Parathyroid adenoma (tissue), 2 donors: Measurements from ENCODE around the gene SGMS1.

Experiments used
- H2AFZ ChIP-seq: fragments of 300-600 bp; sonication (generic); one replicate; pipeline ENCODE4 v1.7.0; 2017; ENCODE audit warnings: antibody characterized with exemption, mild to moderate bottlenecking
- H3K27ac ChIP-seq: fragments of 300-600 bp; sonication (generic); one replicate; pipeline ENCODE4 v1.7.0; 2017
- H3K27me3 ChIP-seq: fragments of 300-600 bp; sonication (generic); one replicate; pipeline ENCODE4 v1.7.0; 2017; ENCODE audit warnings: low read length; ENCODE audit not compliant: control insufficient read depth, insufficient read depth
- H3K36me3 ChIP-seq: fragments of 300-600 bp; sonication (generic); one replicate; pipeline ENCODE4 v1.7.0; 2017; ENCODE audit warnings: low read length; ENCODE audit not compliant: control insufficient read depth, insufficient read depth
- H3K4me1 ChIP-seq: fragments of 300-600 bp; sonication (generic); one replicate; pipeline ENCODE4 v1.7.0; 2017; ENCODE audit warnings: control low read depth
- H3K4me2 ChIP-seq: fragments of 300-600 bp; sonication (generic); one replicate; pipeline ENCODE4 v1.7.0; 2017; ENCODE audit warnings: low read length
- H3K4me3 ChIP-seq: fragments of 300-600 bp; sonication (generic); one replicate; pipeline ENCODE4 v1.7.0; 2017; ENCODE audit warnings: low read depth, low read length
- H3K79me2 ChIP-seq: fragments of 300-600 bp; sonication (generic); one replicate; pipeline ENCODE4 v1.7.0; 2017; ENCODE audit warnings: control low read depth
- H3K9ac ChIP-seq: fragments of 300-600 bp; sonication (generic); one replicate; pipeline ENCODE4 v1.7.0; 2017; ENCODE audit warnings: mild to moderate bottlenecking
- H3K9me3 ChIP-seq: fragments of 300-600 bp; sonication (generic); one replicate; pipeline ENCODE4 v1.7.0; 2017; ENCODE audit warnings: low read length; ENCODE audit not compliant: control insufficient read depth
- TF ChIP-seq, protein P1 (sequence below): fragments of 300-600 bp; sonication (generic); IDR thresholded peaks from one replicate; pipeline ENCODE4 v1.7.0; 2017; ENCODE audit warnings: antibody characterized with exemption, mild to moderate bottlenecking
- donor health status: primary hyperparathyroidism.

SGMS1 gene

DNA sequence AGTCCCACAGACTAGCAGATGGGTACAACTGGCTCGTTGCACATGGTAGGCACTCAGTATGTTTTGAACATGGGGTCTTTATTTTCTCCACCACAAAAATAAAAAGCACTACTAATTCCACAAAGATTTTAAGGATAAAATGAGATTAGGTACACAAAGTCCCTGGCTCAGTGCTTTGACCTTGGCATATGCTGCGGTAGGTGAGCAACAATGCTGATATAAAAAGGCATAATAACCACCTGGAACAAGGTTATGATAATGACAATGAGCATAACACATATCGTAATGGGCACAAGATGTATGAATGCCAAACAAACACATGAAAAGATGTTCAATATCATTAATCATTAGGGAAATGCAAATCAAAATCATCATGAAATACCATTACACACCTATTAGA lies 26.9 kb downstream of the SGMS1 start:
- Histone ChIP-seq H3K4me2 (no peak overlapping the region), H3K27ac (no peak overlapping the region), H3K27me3 (no peaks in the 10 kb centered on the region), H3K9me3 (no peaks in the 10 kb centered on the region), H3K79me2 (peaks cover 82% of the 10 kb centered on the region), H3K36me3 (no peaks in the 10 kb centered on the region), H3K9ac (no peak overlapping the region), H3K4me3 (no peak overlapping the region), H3K4me1 (peaks cover 7% of the 10 kb centered on the region), H2AFZ (no peak overlapping the region)
- TF ChIP-seq, protein P1, sequence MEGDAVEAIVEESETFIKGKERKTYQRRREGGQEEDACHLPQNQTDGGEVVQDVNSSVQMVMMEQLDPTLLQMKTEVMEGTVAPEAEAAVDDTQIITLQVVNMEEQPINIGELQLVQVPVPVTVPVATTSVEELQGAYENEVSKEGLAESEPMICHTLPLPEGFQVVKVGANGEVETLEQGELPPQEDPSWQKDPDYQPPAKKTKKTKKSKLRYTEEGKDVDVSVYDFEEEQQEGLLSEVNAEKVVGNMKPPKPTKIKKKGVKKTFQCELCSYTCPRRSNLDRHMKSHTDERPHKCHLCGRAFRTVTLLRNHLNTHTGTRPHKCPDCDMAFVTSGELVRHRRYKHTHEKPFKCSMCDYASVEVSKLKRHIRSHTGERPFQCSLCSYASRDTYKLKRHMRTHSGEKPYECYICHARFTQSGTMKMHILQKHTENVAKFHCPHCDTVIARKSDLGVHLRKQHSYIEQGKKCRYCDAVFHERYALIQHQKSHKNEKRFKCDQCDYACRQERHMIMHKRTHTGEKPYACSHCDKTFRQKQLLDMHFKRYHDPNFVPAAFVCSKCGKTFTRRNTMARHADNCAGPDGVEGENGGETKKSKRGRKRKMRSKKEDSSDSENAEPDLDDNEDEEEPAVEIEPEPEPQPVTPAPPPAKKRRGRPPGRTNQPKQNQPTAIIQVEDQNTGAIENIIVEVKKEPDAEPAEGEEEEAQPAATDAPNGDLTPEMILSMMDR, result no peak

DNA sequence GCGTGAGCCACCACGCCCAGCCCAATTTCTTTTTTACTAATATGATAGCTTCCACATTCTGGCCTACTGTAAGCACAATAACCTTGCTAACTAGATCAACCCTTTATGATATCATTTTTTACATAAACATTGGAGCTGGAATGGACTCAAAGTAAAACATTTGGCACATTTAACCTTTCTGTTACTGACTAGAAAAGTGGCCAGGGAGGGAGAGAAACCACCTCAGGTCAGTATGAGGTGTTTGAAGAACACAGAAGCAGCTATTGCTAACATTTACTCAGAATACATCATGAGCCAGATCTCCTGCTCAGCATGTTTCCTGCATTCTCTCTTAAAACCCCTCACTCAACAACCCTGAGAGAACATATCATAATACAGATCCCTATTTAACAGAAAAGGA lies 27.3 kb downstream of the SGMS1 start:
- H3K27ac ChIP-seq, result no peak overlapping the region
- H3K9me3 ChIP-seq, result no peaks in the 10 kb centered on the region
- no peak overlapping the region for H2AFZ ChIP-seq
- peaks cover 4% of the 10 kb centered on the region for H3K4me1 ChIP-seq
- no peaks in the 10 kb centered on the region for H3K36me3 ChIP-seq
- H3K4me3 ChIP-seq, result no peak overlapping the region
- TF ChIP-seq, protein P1, result no peak
- H3K27me3 ChIP-seq, result no peaks in the 10 kb centered on the region
- H3K4me2 ChIP-seq, result no peak overlapping the region
- H3K9ac ChIP-seq, result no peak overlapping the region
- peaks cover 82% of the 10 kb centered on the region for H3K79me2 ChIP-seq

DNA sequence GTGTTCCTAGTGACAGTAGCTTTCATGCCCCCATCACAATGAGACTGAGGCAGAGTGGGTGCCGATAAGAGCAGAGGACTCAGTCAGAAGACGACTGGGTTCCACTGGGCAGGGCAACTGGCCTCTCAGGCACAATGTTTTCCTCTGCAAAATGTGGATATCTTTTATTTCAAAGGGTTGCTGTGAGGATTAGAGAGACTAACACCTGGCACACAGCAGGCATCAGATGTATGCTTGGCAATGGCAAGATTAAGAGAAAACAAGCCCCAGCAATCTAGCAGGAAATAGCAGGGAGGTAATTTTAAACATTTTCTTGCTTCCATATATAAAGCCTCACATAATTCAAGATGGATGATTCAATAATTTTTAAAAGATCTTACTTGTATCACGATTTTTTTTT lies 28.0 kb downstream of the SGMS1 start:
- peaks cover 79% of the 10 kb centered on the region for H3K79me2 ChIP-seq
- no peak overlapping the region for H3K4me2 ChIP-seq
- TF ChIP-seq, protein P1, result no peak
- H3K27me3 ChIP-seq, result no peaks in the 10 kb centered on the region
- no peak overlapping the region for H3K9ac ChIP-seq
- no peaks in the 10 kb centered on the region for H3K9me3 ChIP-seq
- no peak overlapping the region for H2AFZ ChIP-seq
- no peaks in the 10 kb centered on the region for H3K36me3 ChIP-seq
- H3K4me1 ChIP-seq, result peaks cover 7% of the 10 kb centered on the region
- H3K4me3 ChIP-seq, result no peak overlapping the region
- H3K27ac ChIP-seq, result no peak overlapping the region

- Histone ChIP-seq H3K4me3 (no peak overlapping the region), H3K27me3 (no peaks in the 10 kb centered on the region), H2AFZ (no peak overlapping the region), H3K4me1 (peaks cover 3% of the 10 kb centered on the region), H3K27ac (no peak overlapping the region), H3K4me2 (no peak overlapping the region), H3K9ac (no peak overlapping the region), H3K79me2 (peaks cover 80% of the 10 kb centered on the region), H3K36me3 (no peaks in the 10 kb centered on the region), H3K9me3 (no peaks in the 10 kb centered on the region)
- TF ChIP-seq, protein P1, result no peak
Observed at GRCh38 chr10:50593523-50594376, 30.0 kb downstream of the SGMS1 start.

DNA sequence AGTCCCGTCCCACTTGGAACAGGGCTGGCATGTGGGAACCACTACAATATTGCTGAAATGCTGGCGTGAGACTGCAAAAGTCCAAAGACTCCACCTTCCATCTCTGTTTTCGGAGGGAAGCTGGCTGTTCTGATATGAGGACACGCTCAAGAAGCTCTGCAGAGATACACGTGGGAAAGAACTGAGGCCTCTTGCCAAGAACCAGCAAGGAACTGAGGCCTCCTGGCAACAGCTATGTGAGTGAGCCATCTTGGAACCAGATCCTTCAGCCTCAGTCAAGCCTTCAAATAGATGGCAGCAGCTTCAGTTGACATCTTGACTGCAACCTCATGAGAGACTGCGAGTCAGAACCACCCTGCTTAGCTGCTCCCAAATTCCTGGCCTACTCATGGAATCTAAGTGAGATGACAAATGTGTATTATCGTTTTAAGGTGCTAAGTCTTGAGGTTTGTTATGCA lies 30.8 kb downstream of the SGMS1 start:
- Histone ChIP-seq H3K9me3 (no peaks in the 10 kb centered on the region), H3K27ac (no peak overlapping the region), H2AFZ (no peak overlapping the region), H3K36me3 (no peaks in the 10 kb centered on the region), H3K4me3 (no peak overlapping the region), H3K27me3 (no peaks in the 10 kb centered on the region), H3K4me2 (no peak overlapping the region), H3K9ac (no peak overlapping the region), H3K79me2 (peaks cover 78% of the 10 kb centered on the region), H3K4me1 (peaks cover 3% of the 10 kb centered on the region)
- TF ChIP-seq, protein P1, result no peak
